GM21576 (cell line): ENCODE results near the gene TMEM175.

Experiments
- ATAC-seq: cut with Tn5 transposase; IDR thresholded peaks from one replicate; pipeline ENCODE4 v1.9.1; 2021; ENCODE audit warnings: mild to moderate bottlenecking, moderate library complexity; ENCODE audit not compliant: unreplicated experiment

The TMEM175 gene

GRCh38 chr4:945274-946102 is 13.2 kb downstream of the TMEM175 start:
- ATAC-seq = no peak

- no peak for ATAC-seq
Observed at GRCh38 chr4:946103-946450, 13.8 kb downstream of the TMEM175 start.

GRCh38 chr4:946517-947471 is 14.5 kb downstream of the TMEM175 start:
- ATAC-seq = no peak

- no peak for ATAC-seq
Observed at GRCh38 chr4:947491-947971, 15.3 kb downstream of the TMEM175 start.

- ATAC-seq = no peak
Observed at GRCh38 chr4:948101-948935, 16.1 kb downstream of the TMEM175 start.

GRCh38 chr4:948936-949300 is 16.7 kb downstream of the TMEM175 start:
- no peak for ATAC-seq

GRCh38 chr4:949656-950055 is 17.4 kb downstream of the TMEM175 start:
- ATAC-seq = no peak

- no peak for ATAC-seq
Observed at GRCh38 chr4:950136-951020, 18.1 kb downstream of the TMEM175 start.

- ATAC-seq = no peak
Observed at GRCh38 chr4:951186-951585, 18.9 kb downstream of the TMEM175 start.

- ATAC-seq = no peak
Observed at GRCh38 chr4:951594-952468, 19.6 kb downstream of the TMEM175 start.

- ATAC-seq = no peak
Observed at GRCh38 chr4:952881-953573, 20.8 kb downstream of the TMEM175 start.

GRCh38 chr4:953574-953915 is 21.3 kb downstream of the TMEM175 start:
- no peak for ATAC-seq

GRCh38 chr4:954211-955020 is 22.2 kb downstream of the TMEM175 start:
- no peak for ATAC-seq

- no peak for ATAC-seq
Observed at GRCh38 chr4:955161-955921, 23.1 kb downstream of the TMEM175 start.

GRCh38 chr4:955931-956381 is 23.7 kb downstream of the TMEM175 start:
- ATAC-seq = no peak

- no peak for ATAC-seq
Observed at GRCh38 chr4:956531-957230, 24.4 kb downstream of the TMEM175 start.
